SK-N-MC (cell line): ENCODE measurements around the gene NUP88.

ENCODE experiments used
- EZH2 ChIP-seq: fragments of 200-600 bp; sonication (generic); IDR thresholded peaks from one replicate; pipeline ENCODE4 v1.6.1; 2017; ENCODE audit warnings: antibody characterized with exemption
- POLR2AphosphoS5 ChIP-seq: IDR thresholded peaks from 2 replicates; pipeline ENCODE4 v1.6.1; 2012; ENCODE audit warnings: mild to moderate bottlenecking, low read depth, low read length, borderline replicate concordance

- TF ChIP-seq POLR2AphosphoS5, result no peak
- TF ChIP-seq EZH2, result no peak
Observed at GRCh38 chr17:5444209-5444608, 24.7 kb upstream of the NUP88 start.
